B cell (primary cell): ENCODE results near the gene SPEN.

Source experiments
- CTCF ChIP-seq: fragments of 200-600 bp; IDR thresholded peaks from one replicate; pipeline ENCODE4 v1.8.0; 2022; ENCODE audit warnings: antibody characterized with exemption, mild to moderate bottlenecking
- EZH2 ChIP-seq: IDR thresholded peaks from 2 replicates; pipeline ENCODE4 v1.6.1; 2012; ENCODE audit warnings: borderline replicate concordance, low read depth, mild to moderate bottlenecking, moderate library complexity, low read length; ENCODE audit not compliant: insufficient read depth, poor library complexity, severe bottlenecking

GRCh38 chr1:15959827-15960446, 112.4 kb downstream of the SPEN start:
- TF ChIP-seq CTCF (no peak), EZH2 (no peak)
